Nephron progenitor cell (in vitro differentiated cells): ENCODE data around the gene EID1.

Experiments
- DNase-seq: peaks from one replicate; pipeline ENCODE4 v3.0.0; 2021
- H3K27ac Mint-ChIP-seq: 2 replicates; pipeline ENCODE4 v1.8.0; 2021; ENCODE audit warnings: mild to moderate bottlenecking, moderate library complexity, mixed read lengths
- H3K27me3 Mint-ChIP-seq: 2 replicates; pipeline ENCODE4 v1.8.0; 2021; ENCODE audit warnings: mild to moderate bottlenecking, low read depth, mixed read lengths; ENCODE audit not compliant: poor library complexity
- H3K36me3 Mint-ChIP-seq: 2 replicates; pipeline ENCODE4 v1.8.0; 2021; ENCODE audit warnings: low read depth, mixed read lengths
- H3K4me1 Mint-ChIP-seq: 2 replicates; pipeline ENCODE4 v1.8.0; 2021; ENCODE audit warnings: mixed read lengths
- H3K4me3 Mint-ChIP-seq: 2 replicates; pipeline ENCODE4 v1.8.0; 2021; ENCODE audit warnings: mild to moderate bottlenecking, moderate library complexity, mixed read lengths
- H3K9me3 Mint-ChIP-seq: 2 replicates; pipeline ENCODE4 v1.8.0; 2021; ENCODE audit warnings: mild to moderate bottlenecking, moderate library complexity, mixed read lengths
- CTCF ChIP-seq: fragments of 200-600 bp; sonication (generic); IDR thresholded peaks from 2 replicates; pipeline ENCODE4 v1.5.0; 2021; ENCODE audit warnings: antibody characterized with exemption

Gene EID1

GRCh38 chr15:48887144-48887543 lies 9.2 kb downstream of the EID1 start:
- no peaks in the 10 kb centered on the region for H3K27me3 Mint-ChIP-seq
- DNase-seq: no peak
- H3K36me3 Mint-ChIP-seq: no peaks in the 10 kb centered on the region
- H3K9me3 Mint-ChIP-seq: no peaks in the 10 kb centered on the region
- H3K4me1 Mint-ChIP-seq: peaks cover 37% of the 10 kb centered on the region
- no peak overlapping the region for H3K4me3 Mint-ChIP-seq
- no peak for TF ChIP-seq CTCF
- no peak overlapping the region for H3K27ac Mint-ChIP-seq

- no peak for DNase-seq
- no peak for TF ChIP-seq CTCF
- H3K27me3 Mint-ChIP-seq: no peaks in the 10 kb centered on the region
- no peaks in the 10 kb centered on the region for H3K9me3 Mint-ChIP-seq
- H3K27ac Mint-ChIP-seq: no peak overlapping the region
- no peaks in the 10 kb centered on the region for H3K36me3 Mint-ChIP-seq
- peaks cover 40% of the 10 kb centered on the region for H3K4me1 Mint-ChIP-seq
- no peak overlapping the region for H3K4me3 Mint-ChIP-seq
Measured at GRCh38 chr15:48888191-48888590, 10.3 kb downstream of the EID1 start.

DNA sequence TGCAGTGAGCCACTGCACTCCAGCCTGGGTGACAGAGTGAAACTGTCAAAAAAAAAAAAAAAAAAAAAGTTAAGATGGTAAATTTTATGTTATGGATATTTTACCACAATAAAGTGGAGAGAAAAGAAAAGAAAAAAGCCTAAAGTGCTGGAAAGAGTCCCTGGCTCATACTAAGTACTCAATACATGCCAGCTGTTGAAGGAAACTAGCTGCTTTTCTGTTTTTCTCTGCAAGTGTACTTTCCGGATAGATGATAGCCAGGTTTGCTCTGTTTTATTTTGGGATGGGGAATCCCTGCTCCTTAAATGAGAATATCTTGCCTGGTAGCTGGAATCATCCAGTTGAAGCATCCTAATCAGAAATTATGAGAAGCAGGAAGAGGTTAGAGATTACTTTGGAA lies 10.9 kb downstream of the EID1 start:
- Mint-ChIP-seq H3K4me3 (no peak overlapping the region), H3K4me1 (peaks cover 40% of the 10 kb centered on the region), H3K36me3 (no peaks in the 10 kb centered on the region), H3K27me3 (no peaks in the 10 kb centered on the region), H3K27ac (no peak overlapping the region), H3K9me3 (no peaks in the 10 kb centered on the region)
- TF ChIP-seq CTCF: no peak
- DNase-seq: no peak

DNA sequence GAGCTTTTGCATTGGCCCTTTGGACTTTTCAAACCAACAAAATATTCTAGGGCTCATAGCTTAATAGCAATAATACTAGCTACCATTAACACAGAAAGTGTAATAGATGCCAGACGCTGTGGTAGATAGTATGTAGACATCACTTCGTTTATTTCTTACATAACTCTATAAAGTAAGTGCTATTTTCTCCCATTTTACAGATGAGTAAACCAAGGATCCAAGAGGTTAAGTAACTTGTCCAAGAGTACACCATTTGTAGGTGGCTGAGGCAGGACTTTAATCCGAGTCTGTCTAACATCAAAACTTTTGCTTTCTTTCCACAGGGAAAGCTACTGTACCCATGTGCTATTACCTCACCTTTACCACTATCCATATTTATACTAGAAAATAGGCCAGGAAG lies 12.0 kb downstream of the EID1 start:
- no peaks in the 10 kb centered on the region for H3K9me3 Mint-ChIP-seq
- H3K4me1 Mint-ChIP-seq: peaks cover 35% of the 10 kb centered on the region
- no peak overlapping the region for H3K4me3 Mint-ChIP-seq
- no peaks in the 10 kb centered on the region for H3K36me3 Mint-ChIP-seq
- no peaks in the 10 kb centered on the region for H3K27me3 Mint-ChIP-seq
- DNase-seq: no peak
- TF ChIP-seq CTCF: no peak
- peak overlapping the region; percentile 95 for H3K27ac Mint-ChIP-seq

DNA sequence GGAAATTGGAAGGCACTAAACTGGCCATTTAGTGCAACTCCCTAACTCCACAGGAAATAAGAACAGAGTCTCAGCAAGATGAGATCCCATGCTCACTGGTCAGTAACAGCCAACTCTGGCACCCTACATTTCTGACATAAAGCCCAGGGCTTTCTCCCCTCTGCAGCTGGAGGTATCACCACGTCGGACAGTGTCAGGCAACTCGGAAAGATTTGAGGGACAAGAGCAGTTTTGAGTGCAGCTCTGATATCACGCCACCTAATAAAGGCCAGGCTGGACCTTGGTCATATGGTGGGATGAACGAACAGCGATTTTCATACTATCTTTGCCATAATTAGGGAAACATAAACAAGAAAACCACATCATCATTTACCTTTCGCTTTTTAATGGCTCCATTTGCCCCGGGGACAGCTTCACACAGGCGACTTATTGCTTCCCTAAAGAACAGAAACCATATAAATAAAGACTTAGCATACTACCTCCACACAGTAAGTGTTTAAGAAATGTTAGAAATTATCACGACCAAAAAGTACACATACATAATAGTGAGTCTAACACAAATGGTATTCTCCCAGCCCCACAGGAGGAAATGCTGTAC lies 12.5 kb downstream of the EID1 start:
- H3K36me3 Mint-ChIP-seq: no peaks in the 10 kb centered on the region
- no peak for TF ChIP-seq CTCF
- H3K27me3 Mint-ChIP-seq: no peaks in the 10 kb centered on the region
- no peaks in the 10 kb centered on the region for H3K9me3 Mint-ChIP-seq
- peak overlapping the region; percentile 5 for H3K4me3 Mint-ChIP-seq
- peak overlapping the region; percentile 95 for H3K27ac Mint-ChIP-seq
- DNase-seq: no peak
- H3K4me1 Mint-ChIP-seq: peaks cover 33% of the 10 kb centered on the region

- Mint-ChIP-seq H3K36me3 (no peaks in the 10 kb centered on the region), H3K27ac (peak overlapping the region; percentile 95), H3K9me3 (no peaks in the 10 kb centered on the region), H3K4me3 (peak overlapping the region; percentile 5), H3K27me3 (no peaks in the 10 kb centered on the region), H3K4me1 (peaks cover 33% of the 10 kb centered on the region)
- no peak for DNase-seq
- TF ChIP-seq CTCF: no peak
Measured at GRCh38 chr15:48891232-48891765, 13.4 kb downstream of the EID1 start.
